NCI-H69 (cell line): ENCODE measurements around the gene SDC4.

Experiments
- DNase-seq: peaks from one replicate; lab custom pipeline; 2025; lab: John Stamatoyannopoulos, UW

SDC4 gene, protein sequence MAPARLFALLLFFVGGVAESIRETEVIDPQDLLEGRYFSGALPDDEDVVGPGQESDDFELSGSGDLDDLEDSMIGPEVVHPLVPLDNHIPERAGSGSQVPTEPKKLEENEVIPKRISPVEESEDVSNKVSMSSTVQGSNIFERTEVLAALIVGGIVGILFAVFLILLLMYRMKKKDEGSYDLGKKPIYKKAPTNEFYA

DNA sequence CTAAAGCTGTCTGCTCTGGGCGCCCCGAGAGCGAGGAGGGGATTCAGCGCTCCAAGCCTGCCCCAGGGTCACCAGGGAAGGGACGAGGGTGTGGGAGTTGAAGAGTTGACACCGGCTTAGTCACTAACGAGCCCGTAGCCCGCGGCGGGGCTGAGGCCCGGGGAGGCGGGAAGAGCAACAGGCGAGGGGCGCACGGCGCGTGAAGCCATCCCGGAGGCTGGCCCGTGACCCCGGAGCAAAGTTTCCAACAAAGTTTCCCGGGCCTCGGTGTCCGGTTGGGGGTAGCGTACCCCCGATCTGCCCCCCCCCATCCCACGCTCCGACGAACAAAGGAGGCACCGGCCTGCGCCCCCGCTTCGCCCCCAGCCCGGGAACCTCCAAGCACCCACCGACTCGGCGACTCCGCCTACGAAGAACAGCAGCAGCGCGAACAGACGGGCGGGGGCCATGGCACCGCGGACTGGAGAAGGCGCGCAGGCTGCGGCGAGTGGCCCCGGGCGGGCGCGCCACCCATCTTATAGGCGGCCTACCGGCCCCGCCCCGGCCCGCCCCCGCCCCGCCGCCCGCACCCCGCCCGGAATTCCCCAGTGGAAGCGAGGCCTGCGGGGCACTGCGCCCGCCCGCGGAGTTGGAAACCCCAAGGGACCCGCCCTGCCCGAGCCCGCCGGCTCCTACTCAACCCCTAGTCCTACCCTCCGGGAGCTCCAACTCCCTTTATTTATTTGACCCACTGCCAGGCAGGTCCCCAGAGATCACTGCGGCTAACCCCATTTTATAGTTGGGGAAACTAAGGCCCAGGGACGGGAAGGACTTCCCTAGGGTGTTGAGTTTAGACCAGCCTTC is at the start of gene SDC4:
Gene SDC4, minus strand, starts transcription at position 489 of the 843 bp plus-strand sequence. Its CDS starts 40 bp downstream, at position 449.
- peak; percentile 73 for DNase-seq

DNA sequence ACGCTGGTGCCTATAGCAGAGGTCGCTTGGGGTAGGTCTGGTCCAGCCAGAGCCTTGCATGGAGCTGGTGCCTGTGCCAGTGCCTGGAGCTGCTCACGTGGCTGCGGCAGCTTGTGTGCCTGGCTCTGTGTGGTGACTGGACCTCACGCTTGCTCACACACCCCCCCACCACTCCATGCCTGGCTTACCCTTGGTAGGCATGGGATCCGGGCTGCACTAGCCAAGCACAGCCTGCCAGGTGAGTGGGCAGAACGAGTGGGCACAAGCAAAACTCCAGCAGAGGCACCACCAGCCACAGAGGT is 46.8 kb upstream of the SDC4 start:
- no peak for DNase-seq

- no peak for DNase-seq
Measured at GRCh38 chr20:45394221-45395113, 46.2 kb upstream of the SDC4 start.

DNA sequence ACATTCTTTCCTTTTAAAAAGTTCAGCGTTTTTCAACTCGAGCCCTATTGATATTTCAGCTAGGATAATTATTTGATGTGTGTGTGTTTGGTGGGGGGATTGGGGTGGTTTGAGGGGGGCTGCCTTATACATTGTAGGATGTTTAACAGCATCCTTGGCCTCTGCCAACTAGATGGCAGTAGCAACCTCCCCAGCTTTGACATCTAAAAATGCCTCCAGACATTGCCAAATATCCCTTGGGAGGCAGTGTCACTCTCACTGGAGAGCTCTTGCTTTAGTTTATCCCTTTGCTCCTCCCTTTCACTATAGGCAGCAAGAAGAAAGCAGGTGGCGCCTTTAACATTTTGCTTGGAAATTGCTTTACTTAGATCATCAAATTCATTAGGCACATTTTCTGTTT is 44.5 kb upstream of the SDC4 start:
- DNase-seq: no peak

DNA sequence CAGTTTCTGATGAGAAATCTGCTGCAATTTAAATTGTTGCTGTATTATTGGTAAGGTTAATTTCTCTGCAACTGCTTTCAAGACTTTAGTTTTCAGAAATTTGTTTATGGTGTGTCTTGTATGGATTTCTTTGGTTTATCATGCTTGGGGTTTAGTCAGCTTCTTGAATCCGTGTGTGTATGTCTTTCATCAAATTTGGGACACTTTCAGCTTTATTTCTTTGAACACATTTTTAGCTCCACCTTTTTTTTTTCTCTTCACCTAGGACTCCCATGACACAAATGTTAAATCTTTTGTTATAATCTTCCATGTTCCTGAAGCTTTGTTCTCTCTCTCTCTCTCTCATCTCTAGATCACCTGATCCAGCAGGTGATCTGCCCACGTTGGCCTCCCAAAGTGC is 43.3 kb upstream of the SDC4 start:
- no peak for DNase-seq

DNA sequence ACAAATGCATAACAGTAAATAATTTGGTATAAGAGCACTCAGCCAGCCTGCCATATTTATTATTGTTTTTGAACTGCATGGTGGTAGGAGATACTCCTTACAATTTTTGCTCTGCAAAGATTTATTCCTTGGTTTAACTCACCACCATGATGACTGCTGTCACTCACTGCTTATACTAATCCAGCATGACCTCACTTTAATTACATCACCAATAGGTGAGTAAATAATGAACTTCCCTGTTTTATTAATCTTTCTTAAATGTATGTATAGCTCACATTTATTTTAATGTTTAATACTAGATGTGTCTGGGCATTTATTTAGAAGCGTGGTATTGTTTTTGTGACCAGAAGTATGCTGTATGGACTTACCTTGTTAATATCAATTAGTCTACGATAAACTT is 42.7 kb upstream of the SDC4 start:
- DNase-seq: no peak

GRCh38 chr20:45387274-45387673 is 39.0 kb upstream of the SDC4 start:
- DNase-seq: no peak

- no peak for DNase-seq
Measured at GRCh38 chr20:45378191-45378590, 30.0 kb upstream of the SDC4 start, which contains the start of gene TP53TG5. Gene TP53TG5 (minus strand): TSS chr20:45378325. CDS start chr20:45378236, 89 bp downstream.

DNA sequence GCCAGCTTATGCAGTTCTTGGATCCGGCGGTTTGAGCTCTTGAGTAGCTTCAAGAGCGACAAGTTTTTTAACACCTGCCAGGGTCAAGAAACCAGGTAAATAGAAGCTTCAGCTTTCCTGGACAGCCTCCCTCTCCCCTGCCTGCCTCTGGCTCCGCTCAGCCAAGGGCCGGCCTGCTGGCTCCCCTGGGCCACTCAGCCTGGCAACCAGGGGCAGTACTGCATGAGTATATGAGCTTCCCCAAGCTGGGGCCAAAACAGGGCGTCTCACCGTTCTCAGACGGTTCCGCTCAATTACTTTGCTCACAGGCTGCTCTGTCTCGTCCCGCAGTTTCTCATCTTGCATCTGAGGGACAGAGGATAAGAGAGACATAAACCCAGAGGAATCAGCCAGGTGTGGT is 29.0 kb upstream of the SDC4 start:
- peak; percentile 61 for DNase-seq

DNA sequence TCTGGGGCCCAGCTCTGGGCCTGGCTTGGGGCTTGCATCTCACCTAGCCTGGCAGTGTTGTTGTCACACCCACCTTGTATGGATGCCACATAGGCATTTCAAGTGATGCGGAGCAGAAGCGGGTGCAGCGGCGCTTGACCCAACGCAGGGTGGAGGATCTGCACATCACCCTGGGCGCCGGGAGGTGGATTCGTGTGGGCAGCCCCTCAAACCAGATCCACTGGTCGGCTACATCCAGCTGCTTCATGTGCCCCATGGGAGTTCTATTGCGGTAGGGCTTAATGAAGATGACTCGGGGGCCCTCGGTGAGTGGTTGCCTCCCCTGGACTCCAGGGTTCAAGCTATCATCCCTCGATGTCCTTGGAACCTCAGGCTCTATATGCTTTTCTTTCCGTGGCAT is 26.7 kb upstream of the SDC4 start:
- DNase-seq: no peak

GRCh38 chr20:45374101-45374467 is 25.9 kb upstream of the SDC4 start:
- DNase-seq: no peak

DNA sequence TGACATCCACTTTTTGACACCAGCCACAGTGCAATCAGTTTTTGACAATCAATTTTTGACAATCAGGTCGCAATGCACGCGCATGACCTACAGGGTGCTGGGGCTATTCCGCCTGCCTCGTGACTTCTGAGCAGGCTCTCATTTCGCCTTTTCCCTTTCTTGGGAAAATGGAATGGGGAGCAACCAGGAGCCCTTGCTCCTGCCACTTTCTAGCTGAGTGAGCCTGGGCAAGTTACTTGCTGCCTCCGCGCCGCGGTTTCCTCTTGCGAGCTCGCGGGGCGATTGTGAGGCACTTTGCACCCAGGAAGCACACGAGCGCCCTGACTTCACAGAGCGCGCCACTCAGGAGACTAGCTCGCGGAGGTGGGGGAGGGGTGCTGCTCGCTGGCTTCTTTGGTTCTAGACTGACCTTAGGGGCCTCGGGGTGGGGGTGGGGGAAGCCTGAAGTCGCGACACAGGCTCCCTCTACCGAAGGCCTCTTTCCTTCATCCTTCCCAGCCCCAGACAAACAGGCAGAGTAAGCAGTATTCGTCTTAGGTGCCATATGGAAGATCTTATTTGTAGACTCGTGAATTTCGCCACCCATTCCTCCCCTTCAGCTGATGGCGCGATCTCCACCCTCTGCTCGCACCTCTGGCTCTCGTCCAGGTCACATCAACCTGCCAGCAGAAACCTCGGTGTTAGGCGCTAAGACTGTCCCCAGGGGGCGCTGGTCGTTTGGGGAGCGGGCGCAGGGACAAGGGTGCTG is 25.3 kb upstream of the SDC4 start:
- peak; percentile 85 for DNase-seq

DNA sequence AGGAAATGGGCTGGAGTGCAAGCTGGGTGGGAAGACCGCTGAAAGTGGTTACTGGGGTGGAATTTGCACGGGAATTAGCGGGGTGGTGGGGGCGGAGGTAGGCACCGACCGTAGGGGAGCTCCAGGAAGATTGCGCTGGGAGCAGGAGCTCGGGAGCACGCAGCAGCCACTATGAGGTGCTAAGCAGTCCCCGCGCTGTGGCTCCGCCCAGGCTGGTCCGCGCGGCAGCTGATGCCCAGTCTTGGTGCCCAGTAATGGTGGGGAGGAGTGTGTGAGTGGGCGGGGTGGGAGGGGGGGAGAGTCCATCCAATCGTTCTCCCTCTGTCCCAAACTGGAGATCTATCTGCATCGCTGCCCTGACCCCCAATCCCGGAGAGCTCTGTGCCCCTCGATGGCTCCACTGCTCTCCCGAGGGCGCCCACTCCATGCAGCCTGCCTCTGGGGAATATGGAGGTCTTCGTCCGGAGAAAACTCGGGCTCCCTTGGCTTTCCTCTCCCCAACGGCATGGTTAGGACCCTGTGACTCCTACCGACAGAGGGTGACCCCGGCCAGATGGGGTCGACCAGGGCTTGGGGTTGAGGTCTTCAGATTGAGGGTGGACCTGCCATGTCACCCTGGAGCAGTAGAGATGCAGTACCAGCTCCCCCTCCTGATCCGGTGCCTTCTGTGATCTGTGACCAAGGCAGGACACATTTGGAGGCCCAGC is 24.6 kb upstream of the SDC4 start:
- no peak for DNase-seq

DNA sequence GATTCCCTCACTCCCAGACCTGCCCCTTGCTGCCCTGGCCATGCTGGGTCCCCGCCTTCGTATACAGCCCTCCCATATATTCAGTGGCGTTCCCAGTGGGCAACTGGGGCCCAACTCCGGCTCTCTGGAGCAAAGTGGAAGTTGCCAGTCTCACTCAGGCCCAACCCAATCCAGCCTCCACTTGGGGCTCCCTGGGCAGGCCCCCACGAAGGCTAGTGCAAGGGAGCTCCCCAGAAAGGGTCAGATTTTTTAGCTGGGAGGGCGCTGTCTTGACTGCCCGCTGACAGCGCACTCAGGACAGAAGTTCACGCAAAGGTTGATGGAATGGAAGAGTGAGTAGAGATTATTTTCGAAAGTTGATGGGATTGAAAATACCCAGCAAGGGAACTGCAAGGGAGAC is 24.0 kb upstream of the SDC4 start:
- DNase-seq: no peak

DNA sequence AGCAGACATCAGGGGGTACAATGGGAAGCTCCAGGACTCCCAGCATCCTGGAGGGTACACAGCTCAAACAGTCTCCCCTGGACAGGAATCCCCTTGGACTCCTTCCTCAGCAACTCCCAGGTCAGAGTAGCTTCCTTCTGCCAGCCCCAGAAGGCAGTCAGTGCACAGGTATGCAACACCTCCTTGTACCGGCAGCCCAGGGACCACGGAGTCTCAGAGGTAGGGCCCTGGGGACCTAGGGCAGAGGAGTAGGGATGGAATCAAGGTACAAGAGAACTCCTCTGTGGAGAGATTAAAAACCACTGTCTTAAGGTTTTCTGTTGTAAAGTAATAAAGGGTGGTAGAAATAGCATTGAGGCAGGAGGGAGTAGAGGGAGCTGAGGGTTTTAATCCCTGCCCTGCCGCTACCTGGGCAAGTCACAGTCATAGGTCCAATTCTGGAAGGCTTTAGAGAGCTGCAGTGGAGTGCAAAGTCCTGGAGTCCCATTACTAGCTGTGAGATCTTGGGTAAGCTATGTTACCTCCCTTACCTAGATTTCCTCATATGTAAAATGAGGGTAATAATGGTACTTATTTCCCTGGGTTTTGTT is 22.4 kb upstream of the SDC4 start:
- DNase-seq: no peak

GRCh38 chr20:45368221-45368980 is 20.2 kb upstream of the SDC4 start:
- DNase-seq: no peak

DNA sequence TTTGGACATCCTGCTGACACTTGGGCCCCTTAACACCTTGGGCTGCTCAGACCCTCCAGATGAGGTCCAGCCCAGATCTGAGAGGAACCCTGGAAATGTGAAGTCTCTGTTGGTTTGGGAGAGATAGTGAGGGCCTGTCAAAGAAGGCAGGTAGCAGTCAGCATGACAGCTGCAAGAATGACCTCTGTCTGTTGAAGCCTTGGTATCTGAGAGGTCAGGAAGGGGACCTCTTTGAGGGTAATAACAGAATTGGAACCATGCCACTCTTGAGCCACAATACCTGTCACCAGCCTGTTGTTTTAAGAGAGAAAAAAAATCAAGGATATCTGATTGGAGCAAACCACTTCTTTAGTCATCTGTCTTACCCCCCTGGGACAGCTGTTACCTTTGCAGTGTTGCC is 18.9 kb upstream of the SDC4 start:
- DNase-seq: no peak

- no peak for DNase-seq
Measured at GRCh38 chr20:45366631-45367030, 18.4 kb upstream of the SDC4 start.

GRCh38 chr20:45366192-45366591 is 18.0 kb upstream of the SDC4 start:
- DNase-seq: no peak

DNA sequence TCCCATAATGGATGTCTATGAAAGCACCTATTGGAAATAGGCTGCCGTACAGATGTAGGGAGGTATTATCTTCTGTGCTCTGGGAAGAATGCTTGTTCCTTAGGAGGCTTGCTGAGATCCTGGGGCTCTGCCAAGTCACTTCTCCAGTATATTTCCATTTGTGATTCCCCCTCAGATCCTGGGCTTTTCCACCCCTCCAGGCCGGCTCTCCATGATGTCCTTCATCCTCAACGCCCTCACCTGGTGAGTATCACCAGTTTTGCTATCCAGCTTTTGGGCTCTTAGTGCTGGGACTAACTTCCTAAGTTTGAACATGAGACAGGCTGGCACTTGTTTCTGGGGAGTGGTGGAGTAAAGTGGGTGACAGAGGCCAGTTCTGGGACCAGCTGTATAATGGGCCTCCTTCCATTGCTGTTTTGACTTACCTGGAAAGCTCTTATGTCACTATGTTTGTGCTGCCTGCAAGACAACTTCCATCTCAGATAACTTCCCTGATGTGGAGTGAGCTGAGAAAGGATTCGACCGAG is 17.3 kb upstream of the SDC4 start:
- DNase-seq: no peak
